CD8-positive, alpha-beta memory T cell (primary cell): Measurements from ENCODE around the gene SLC18A2. TPM values are rescaled to one million over a fixed set of nuclear protein-coding genes. Genes with fewer than 3 reads are reported as not detected.

ENCODE experiments used
- CTCF ChIA-PET: fragments of 350-600 bp; sonication (Branson Sonifier 250); formaldehyde crosslinking; loops from one replicate; lab custom pipeline; 2021; ENCODE audit warnings: antibody characterized with exemption; lab: Charles Lee
- POLR2A ChIA-PET: fragments of 350-600 bp; sonication (Branson Sonifier 250); formaldehyde crosslinking; loops from one replicate; lab custom pipeline; 2021; ENCODE audit warnings: antibody characterized with exemption; lab: Charles Lee
- DNase-seq, 5 donors: peaks; one replicate each; pipeline versions ENCODE4 v3.0.0 to v3.0.0-alpha.2; 2020 to 2022; ENCODE audit warnings: mixed read lengths in 1 of 5
- H3K27ac ChIP-seq: one replicate; pipeline ENCODE4 v1.7.0; 2013; ENCODE audit warnings: low read depth, mild to moderate bottlenecking, low read length, moderate library complexity
- H3K27me3 ChIP-seq: 2 replicates; pipeline ENCODE4 v1.7.0; 2013; ENCODE audit warnings: low read length, mild to moderate bottlenecking; ENCODE audit not compliant: insufficient read depth, poor library complexity, severe bottlenecking
- H3K36me3 ChIP-seq: 2 replicates; pipeline ENCODE4 v1.7.0; 2013; ENCODE audit warnings: mild to moderate bottlenecking, low read length, moderate library complexity; ENCODE audit not compliant: insufficient read depth
- H3K4me1 ChIP-seq: 2 replicates; pipeline ENCODE4 v1.7.0; 2013; ENCODE audit warnings: mild to moderate bottlenecking, low read length, moderate library complexity; ENCODE audit not compliant: insufficient read depth
- H3K4me3 ChIP-seq: 2 replicates; pipeline ENCODE4 v1.7.0; 2013; ENCODE audit warnings: mild to moderate bottlenecking, low read length
- H3K9me3 ChIP-seq: 2 replicates; pipeline ENCODE4 v1.7.0; 2013; ENCODE audit warnings: mild to moderate bottlenecking, low read length
- H3K27ac Mint-ChIP-seq, 8 donors: one replicate each; pipeline ENCODE4 v1.8.0; 2020 to 2021; ENCODE audit warnings: mixed read lengths in 8 of 8, mild to moderate bottlenecking in 6 of 8, inconsistent platforms in 3 of 8, moderate library complexity in 3 of 8
- H3K27me3 Mint-ChIP-seq, 2 donors: one replicate each; pipeline ENCODE4 v1.8.0; 2020 to 2021; ENCODE audit warnings: mixed read lengths in 2 of 2, mild to moderate bottlenecking in 1 of 2, moderate library complexity in 1 of 2
- H3K36me3 Mint-ChIP-seq, 3 donors: one replicate each; pipeline ENCODE4 v1.8.0; 2020 to 2021; ENCODE audit warnings: mixed read lengths in 3 of 3, inconsistent platforms in 1 of 3, mild to moderate bottlenecking in 1 of 3
- H3K4me1 Mint-ChIP-seq, 3 donors: one replicate each; pipeline ENCODE4 v1.8.0; 2020 to 2021; ENCODE audit warnings: mixed read lengths in 3 of 3, inconsistent platforms in 1 of 3, mild to moderate bottlenecking in 1 of 3
- H3K4me3 Mint-ChIP-seq, 7 donors: one replicate each; pipeline ENCODE4 v1.8.0; 2020 to 2021; ENCODE audit warnings: mixed read lengths in 7 of 7, mild to moderate bottlenecking in 6 of 7, moderate library complexity in 4 of 7, inconsistent platforms in 2 of 7
- H3K9me3 Mint-ChIP-seq, 5 donors: one replicate each; pipeline ENCODE4 v1.8.0; 2020 to 2022; ENCODE audit warnings: mixed read lengths in 5 of 5, mild to moderate bottlenecking in 3 of 5, moderate library complexity in 2 of 5, inconsistent platforms in 1 of 5
- polyA plus RNA-seq: library from polyadenylated mRNA; unstranded; fragments of 300-500 nt; fragmentation: Illumina TruSeq; gene quantifications from one replicate; pipeline ENCODE4 v1.2.3, GENCODE V29; 2021
- total RNA-seq, 2 experiments: library from RNA; stranded (reverse); gene quantifications; one replicate each; pipeline ENCODE4 v1.2.3, GENCODE V29; 2021

The SLC18A2 gene
- total and polyA plus RNA-seq, 3 experiments from 2014 or later: 0.07 to 0.08 TPM; not detected in 1

GRCh38 chr10:117250411-117250810 is 9.5 kb downstream of the SLC18A2 start:
- POLR2A ChIA-PET: no interaction called here
- H3K36me3 ChIP-seq: no peaks in the 10 kb centered on the region
- H3K4me3 ChIP-seq: no peak overlapping the region
- CTCF ChIA-PET: no interaction called here
- no peak overlapping the region for H3K27ac Mint-ChIP-seq
- H3K27ac ChIP-seq: no peak overlapping the region
- peaks cover 0 to 18% (median 0%) of the 10 kb centered on the region in 3 donors for H3K4me1 Mint-ChIP-seq
- H3K36me3 Mint-ChIP-seq: no peaks in the 10 kb centered on the region
- H3K4me1 ChIP-seq: no peaks in the 10 kb centered on the region
- no peaks in the 10 kb centered on the region for H3K9me3 Mint-ChIP-seq
- H3K4me3 Mint-ChIP-seq: no peak overlapping the region
- H3K27me3 Mint-ChIP-seq: peaks cover 8 to 46% of the 10 kb centered on the region in 2 donors
- no peaks in the 10 kb centered on the region for H3K9me3 ChIP-seq
- DNase-seq: no peak
- no peaks in the 10 kb centered on the region for H3K27me3 ChIP-seq

- DNase-seq: no peak
- Histone ChIP-seq H3K36me3 (no peaks in the 10 kb centered on the region), H3K27ac (no peak overlapping the region), H3K4me3 (no peak overlapping the region), H3K4me1 (no peaks in the 10 kb centered on the region), H3K9me3 (no peaks in the 10 kb centered on the region), H3K27me3 (no peaks in the 10 kb centered on the region)
- H3K4me1 Mint-ChIP-seq: peaks cover 0 to 5% (median 0%) of the 10 kb centered on the region in 3 donors
- H3K9me3 Mint-ChIP-seq: no peaks in the 10 kb centered on the region
- no peak overlapping the region for H3K27ac Mint-ChIP-seq
- H3K4me3 Mint-ChIP-seq: no peak overlapping the region
- ChIA-PET CTCF (interaction anchor here (1.6 kb wide), 1 partner anchor 9 kb away, joined by 4 read pairs; no protein-coding TSS in a partner anchor), POLR2A (no interaction called here)
- H3K27me3 Mint-ChIP-seq: peaks cover 8 to 43% of the 10 kb centered on the region in 2 donors
- H3K36me3 Mint-ChIP-seq: no peaks in the 10 kb centered on the region
Observed at GRCh38 chr10:117253908-117254307, 13.0 kb downstream of the SLC18A2 start.

- Mint-ChIP-seq H3K36me3 (no peaks in the 10 kb centered on the region), H3K27ac (no peak overlapping the region), H3K4me3 (no peak overlapping the region), H3K4me1 (peaks cover under 1 to 4% (median 1%) of the 10 kb centered on the region in 3 donors), H3K9me3 (no peaks in the 10 kb centered on the region), H3K27me3 (peaks cover 11 to 47% of the 10 kb centered on the region in 2 donors)
- H3K9me3 ChIP-seq: no peaks in the 10 kb centered on the region
- H3K4me1 ChIP-seq: no peaks in the 10 kb centered on the region
- H3K4me3 ChIP-seq: no peak overlapping the region
- ChIA-PET CTCF (interaction anchor here (1.6 kb wide), 1 partner anchor 8 kb away, joined by 4 read pairs; no protein-coding TSS in a partner anchor), POLR2A (no interaction called here)
- no peaks in the 10 kb centered on the region for H3K27me3 ChIP-seq
- DNase-seq: no peak
- H3K36me3 ChIP-seq: no peaks in the 10 kb centered on the region
- H3K27ac ChIP-seq: no peak overlapping the region
Observed at GRCh38 chr10:117254338-117254737, 13.4 kb downstream of the SLC18A2 start.

- Histone ChIP-seq H3K27me3 (no peaks in the 10 kb centered on the region), H3K27ac (no peak overlapping the region), H3K4me1 (no peaks in the 10 kb centered on the region), H3K4me3 (no peak overlapping the region), H3K9me3 (no peaks in the 10 kb centered on the region), H3K36me3 (no peaks in the 10 kb centered on the region)
- Mint-ChIP-seq H3K4me1 (peaks cover 4 to 5% (median 4%) of the 10 kb centered on the region in 3 donors), H3K36me3 (no peaks in the 10 kb centered on the region), H3K4me3 (no peak overlapping the region), H3K27me3 (peaks cover 11 to 52% of the 10 kb centered on the region in 2 donors), H3K27ac (no peak overlapping the region), H3K9me3 (no peaks in the 10 kb centered on the region)
- POLR2A ChIA-PET: no interaction called here
- CTCF ChIA-PET: interaction anchor here (1.6 kb wide), 1 partner anchor 7 kb away, joined by 4 read pairs; no protein-coding TSS in a partner anchor
- no peak for DNase-seq
Observed at GRCh38 chr10:117254774-117255735, 14.1 kb downstream of the SLC18A2 start.

GRCh38 chr10:117255835-117256460 is 15.0 kb downstream of the SLC18A2 start:
- no peak overlapping the region for H3K4me3 Mint-ChIP-seq
- POLR2A ChIA-PET: no interaction called here
- Histone ChIP-seq H3K36me3 (no peaks in the 10 kb centered on the region), H3K27ac (no peak overlapping the region), H3K4me1 (no peaks in the 10 kb centered on the region), H3K4me3 (no peak overlapping the region), H3K9me3 (no peaks in the 10 kb centered on the region), H3K27me3 (no peaks in the 10 kb centered on the region)
- no peaks in the 10 kb centered on the region for H3K9me3 Mint-ChIP-seq
- H3K27ac Mint-ChIP-seq: no peak overlapping the region
- no peak for DNase-seq
- no peaks in the 10 kb centered on the region for H3K36me3 Mint-ChIP-seq
- H3K27me3 Mint-ChIP-seq: peaks cover 14 to 58% of the 10 kb centered on the region in 2 donors
- CTCF ChIA-PET: no interaction called here
- peaks cover 4 to 9% (median 6%) of the 10 kb centered on the region in 3 donors for H3K4me1 Mint-ChIP-seq

GRCh38 chr10:117256910-117257309 is 16.0 kb downstream of the SLC18A2 start:
- Histone ChIP-seq H3K27ac (no peak overlapping the region), H3K4me3 (no peak overlapping the region), H3K36me3 (no peaks in the 10 kb centered on the region), H3K4me1 (no peaks in the 10 kb centered on the region), H3K27me3 (peaks cover 4% of the 10 kb centered on the region), H3K9me3 (no peaks in the 10 kb centered on the region)
- Mint-ChIP-seq H3K27me3 (peaks cover 16 to 58% of the 10 kb centered on the region in 2 donors), H3K4me3 (no peak overlapping the region), H3K4me1 (peaks cover 4 to 9% (median 6%) of the 10 kb centered on the region in 3 donors), H3K27ac (no peak overlapping the region), H3K9me3 (no peaks in the 10 kb centered on the region), H3K36me3 (no peaks in the 10 kb centered on the region)
- no peak for DNase-seq
- CTCF ChIA-PET: no interaction called here
- POLR2A ChIA-PET: no interaction called here

GRCh38 chr10:117257721-117258120 is 16.8 kb downstream of the SLC18A2 start:
- POLR2A ChIA-PET: no interaction called here
- H3K36me3 Mint-ChIP-seq: no peaks in the 10 kb centered on the region
- peak overlapping the region in 1 of 8 donors; percentile 20 for H3K27ac Mint-ChIP-seq

GRCh38 chr10:117259279-117259678 is 18.4 kb downstream of the SLC18A2 start:
- peaks cover 4% of the 10 kb centered on the region for H3K27me3 ChIP-seq
- H3K9me3 ChIP-seq: no peaks in the 10 kb centered on the region
- Mint-ChIP-seq H3K4me3 (no peak overlapping the region), H3K27ac (no peak overlapping the region), H3K27me3 (peaks cover 19 to 69% of the 10 kb centered on the region in 2 donors), H3K36me3 (no peaks in the 10 kb centered on the region), H3K4me1 (peaks cover 4 to 9% (median 6%) of the 10 kb centered on the region in 3 donors), H3K9me3 (no peaks in the 10 kb centered on the region)
- H3K4me3 ChIP-seq: no peak overlapping the region
- DNase-seq: no peak
- POLR2A ChIA-PET: no interaction called here
- H3K27ac ChIP-seq: no peak overlapping the region
- no peaks in the 10 kb centered on the region for H3K36me3 ChIP-seq
- CTCF ChIA-PET: no interaction called here
- H3K4me1 ChIP-seq: no peaks in the 10 kb centered on the region

More at GRCh38 chr10:117257721-117258120, 16.8 kb downstream of the SLC18A2 start:
- H3K27ac ChIP-seq: no peak overlapping the region
- H3K27me3 ChIP-seq: peaks cover 4% of the 10 kb centered on the region
- H3K36me3 ChIP-seq: no peaks in the 10 kb centered on the region
- H3K4me1 ChIP-seq: no peaks in the 10 kb centered on the region
- no peak for DNase-seq
- H3K4me1 Mint-ChIP-seq: peaks cover 4 to 9% (median 6%) of the 10 kb centered on the region in 3 donors
- CTCF ChIA-PET: no interaction called here
- H3K27me3 Mint-ChIP-seq: peaks cover 20 to 66% of the 10 kb centered on the region in 2 donors
- no peak overlapping the region for H3K4me3 ChIP-seq
- H3K9me3 Mint-ChIP-seq: no peaks in the 10 kb centered on the region
- no peak overlapping the region for H3K4me3 Mint-ChIP-seq
- H3K9me3 ChIP-seq: no peaks in the 10 kb centered on the region
